Measurements from ENCODE around the gene LMF1. TPM values are rescaled to one million over a fixed set of nuclear protein-coding genes. Genes with fewer than 3 reads are reported as not detected.

The LMF1 gene
- total RNA-seq, 1 donor from 2014 or later: 26.0 TPM

DNA sequence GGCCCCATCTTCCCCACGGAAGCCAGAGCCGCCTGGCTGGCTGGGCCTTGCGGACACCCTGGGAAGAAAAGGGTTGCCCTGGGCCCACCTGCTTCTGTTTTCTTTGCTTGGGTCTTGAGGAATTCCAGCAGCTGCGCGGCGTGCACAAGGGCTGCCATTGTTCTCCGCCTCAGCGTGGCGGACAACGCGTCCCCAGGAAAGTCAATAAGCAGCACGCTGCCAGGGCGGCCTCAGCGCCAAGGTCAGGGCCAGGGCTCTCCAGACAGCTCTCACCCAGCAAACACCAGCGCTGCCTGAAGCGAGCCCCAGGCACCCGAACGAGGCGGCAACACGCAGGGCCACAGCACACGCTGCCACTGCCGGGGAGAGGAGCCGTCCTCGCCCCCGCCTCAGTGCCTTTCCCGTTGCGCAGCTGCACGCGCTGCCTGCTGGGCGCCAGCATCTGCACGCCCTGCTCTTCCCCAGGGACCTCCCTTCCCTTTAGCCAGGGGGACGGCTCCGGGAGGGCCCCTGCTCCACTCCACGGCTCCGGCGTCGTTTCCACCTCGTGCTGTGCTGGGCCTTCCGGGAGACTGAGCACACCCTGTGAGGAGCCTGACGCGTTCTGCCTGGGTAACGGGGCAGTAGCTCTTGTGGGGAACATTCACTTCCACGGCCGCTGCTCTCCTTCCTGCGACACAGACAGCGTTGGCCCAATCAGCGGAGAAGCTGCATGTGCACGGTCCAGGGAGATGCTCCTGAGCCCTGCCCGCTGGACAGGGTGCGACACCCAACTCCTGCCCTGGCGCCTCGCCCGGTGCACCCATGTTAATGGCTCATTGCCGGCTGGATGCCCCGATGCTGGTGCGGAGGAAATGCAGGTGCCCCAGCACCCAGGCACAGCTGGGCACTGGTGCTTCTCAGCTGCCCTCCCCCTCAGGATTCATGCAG lies 57.8 kb downstream of the LMF1 start:
- H3K27ac ChIP-seq: no peak overlapping the region
- peaks cover 0 to 13% of the 10 kb centered on the region in 2 donors for H3K36me3 ChIP-seq
- no peaks in the 10 kb centered on the region for H3K27me3 ChIP-seq
- TF ChIP-seq POLR2AphosphoS5 (IDR thresholded peaks at IDR 0.05; ENCODE audit: insufficient read depth in 1 of 2, low read depth in 1 of 2) (no peak), POLR2A (IDR thresholded peaks at IDR 0.05) (no peak)
- TF ChIP-seq, protein P1, sequence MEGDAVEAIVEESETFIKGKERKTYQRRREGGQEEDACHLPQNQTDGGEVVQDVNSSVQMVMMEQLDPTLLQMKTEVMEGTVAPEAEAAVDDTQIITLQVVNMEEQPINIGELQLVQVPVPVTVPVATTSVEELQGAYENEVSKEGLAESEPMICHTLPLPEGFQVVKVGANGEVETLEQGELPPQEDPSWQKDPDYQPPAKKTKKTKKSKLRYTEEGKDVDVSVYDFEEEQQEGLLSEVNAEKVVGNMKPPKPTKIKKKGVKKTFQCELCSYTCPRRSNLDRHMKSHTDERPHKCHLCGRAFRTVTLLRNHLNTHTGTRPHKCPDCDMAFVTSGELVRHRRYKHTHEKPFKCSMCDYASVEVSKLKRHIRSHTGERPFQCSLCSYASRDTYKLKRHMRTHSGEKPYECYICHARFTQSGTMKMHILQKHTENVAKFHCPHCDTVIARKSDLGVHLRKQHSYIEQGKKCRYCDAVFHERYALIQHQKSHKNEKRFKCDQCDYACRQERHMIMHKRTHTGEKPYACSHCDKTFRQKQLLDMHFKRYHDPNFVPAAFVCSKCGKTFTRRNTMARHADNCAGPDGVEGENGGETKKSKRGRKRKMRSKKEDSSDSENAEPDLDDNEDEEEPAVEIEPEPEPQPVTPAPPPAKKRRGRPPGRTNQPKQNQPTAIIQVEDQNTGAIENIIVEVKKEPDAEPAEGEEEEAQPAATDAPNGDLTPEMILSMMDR (IDR thresholded peaks at IDR 0.05): no peak
- intact Hi-C loops (cut with DNase I): no loop called here
- no peaks in the 10 kb centered on the region for H3K4me1 ChIP-seq
- no peaks in the 10 kb centered on the region for H3K9me3 ChIP-seq
- no peak overlapping the region for H3K4me3 ChIP-seq
- DNase-seq (ENCODE audit: extremely low spot score in 2 of 2): no peak

DNA sequence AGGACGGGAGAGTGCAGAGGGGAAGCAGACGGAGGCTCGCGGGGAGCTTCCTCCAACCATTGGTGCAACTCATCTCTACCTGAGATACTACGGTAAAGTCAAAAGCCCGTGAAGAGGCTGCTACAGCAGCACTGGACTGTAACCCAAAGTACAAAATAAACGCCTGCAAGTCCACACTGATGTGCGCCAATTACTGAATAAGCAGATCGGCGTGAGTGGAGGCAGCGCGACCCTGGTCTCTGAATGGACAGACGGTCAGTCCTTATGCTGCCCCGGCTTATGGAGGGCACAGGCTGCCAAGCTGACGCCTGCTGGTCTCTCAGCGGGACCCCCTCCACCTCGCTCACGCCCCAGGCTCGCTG lies 58.5 kb downstream of the LMF1 start:
- intact Hi-C loops (cut with DNase I): no loop called here
- Histone ChIP-seq H3K27ac (no peak overlapping the region), H3K4me1 (no peaks in the 10 kb centered on the region), H3K9me3 (no peaks in the 10 kb centered on the region), H3K27me3 (no peaks in the 10 kb centered on the region), H3K4me3 (no peak overlapping the region), H3K36me3 (peaks cover 0 to 19% of the 10 kb centered on the region in 2 donors)
- no peak for DNase-seq (ENCODE audit: extremely low spot score in 2 of 2)
- no peak for TF ChIP-seq POLR2AphosphoS5 (IDR thresholded peaks at IDR 0.05; ENCODE audit: insufficient read depth in 1 of 2, low read depth in 1 of 2)
- no peak for TF ChIP-seq POLR2A (IDR thresholded peaks at IDR 0.05)
- TF ChIP-seq, protein P1 (IDR thresholded peaks at IDR 0.05): no peak

DNA sequence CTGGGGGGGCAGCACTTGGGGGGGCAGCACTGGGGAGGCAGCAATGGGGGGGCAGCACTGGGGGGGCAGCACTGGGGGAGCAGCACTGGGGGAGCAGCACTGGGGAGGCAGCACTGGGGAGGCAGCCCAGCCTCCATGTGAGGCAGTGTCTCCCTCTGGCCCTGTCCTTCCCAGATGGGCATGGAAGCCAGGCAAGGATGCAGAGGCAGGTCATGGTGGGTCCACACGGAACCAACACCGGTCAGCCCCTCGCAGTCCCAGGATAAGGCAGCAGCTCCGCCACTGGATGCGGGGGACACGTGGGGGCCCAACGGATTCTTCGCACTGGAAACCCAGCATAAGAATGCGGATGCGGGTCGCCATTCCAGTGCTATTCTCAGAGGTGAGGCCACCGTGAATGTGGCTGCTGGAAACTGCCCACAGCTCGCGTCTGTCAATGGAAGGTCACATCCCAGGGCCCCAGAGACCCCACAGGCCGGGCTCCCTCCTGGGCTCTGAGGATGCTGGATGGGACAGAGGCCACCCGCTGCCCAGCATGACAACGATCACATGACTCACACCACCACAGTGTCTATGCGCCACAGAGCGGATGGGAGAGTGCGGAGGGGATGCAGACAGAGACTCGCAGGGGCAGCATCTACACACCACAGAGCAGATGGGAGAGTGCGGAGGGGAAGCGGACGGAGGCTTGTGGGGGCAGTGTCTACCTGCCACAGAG lies 59.0 kb downstream of the LMF1 start:
- H3K9me3 ChIP-seq: no peaks in the 10 kb centered on the region
- no peak overlapping the region for H3K27ac ChIP-seq
- no peaks in the 10 kb centered on the region for H3K27me3 ChIP-seq
- H3K4me3 ChIP-seq: no peak overlapping the region
- intact Hi-C loops (cut with DNase I): no loop called here
- H3K36me3 ChIP-seq: peaks cover 0 to 19% of the 10 kb centered on the region in 2 donors
- DNase-seq (ENCODE audit: extremely low spot score in 2 of 2): no peak
- TF ChIP-seq POLR2AphosphoS5 (IDR thresholded peaks at IDR 0.05; ENCODE audit: insufficient read depth in 1 of 2, low read depth in 1 of 2) (no peak), POLR2A (IDR thresholded peaks at IDR 0.05) (no peak)
- TF ChIP-seq, protein P1 (IDR thresholded peaks at IDR 0.05): no peak
- no peaks in the 10 kb centered on the region for H3K4me1 ChIP-seq

DNA sequence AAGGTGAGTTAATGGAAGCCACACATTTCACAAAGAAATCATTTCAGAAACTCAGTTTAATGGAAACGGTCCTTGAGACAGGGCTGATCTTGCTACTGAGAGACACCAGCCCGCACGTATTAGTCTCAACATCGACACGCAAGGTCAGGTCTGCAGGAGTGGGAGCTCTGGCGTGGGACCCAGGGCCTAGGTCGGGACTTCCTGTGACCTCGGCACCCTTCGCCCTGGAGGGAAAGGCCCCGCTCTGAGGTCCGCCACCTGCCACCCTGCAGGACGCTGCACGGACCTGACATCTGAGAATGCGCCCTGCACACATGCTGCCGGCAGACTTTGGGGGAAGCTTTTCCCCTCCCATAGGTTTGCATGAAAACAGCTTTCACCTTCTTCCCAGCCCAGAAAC lies 59.7 kb downstream of the LMF1 start:
- DNase-seq (ENCODE audit: extremely low spot score in 2 of 2): no peak
- H3K27me3 ChIP-seq: no peaks in the 10 kb centered on the region
- H3K36me3 ChIP-seq: peaks cover 0 to 19% of the 10 kb centered on the region in 2 donors
- TF ChIP-seq POLR2AphosphoS5 (IDR thresholded peaks at IDR 0.05; ENCODE audit: insufficient read depth in 1 of 2, low read depth in 1 of 2): no peak
- no peak for TF ChIP-seq POLR2A (IDR thresholded peaks at IDR 0.05)
- TF ChIP-seq, protein P1 (IDR thresholded peaks at IDR 0.05): no peak
- intact Hi-C loops (cut with DNase I): no loop called here
- H3K4me3 ChIP-seq: no peak overlapping the region
- H3K27ac ChIP-seq: no peak overlapping the region
- H3K4me1 ChIP-seq: no peaks in the 10 kb centered on the region
- no peaks in the 10 kb centered on the region for H3K9me3 ChIP-seq

All from vagina (tissue), 2 donors.